UCSD-AML1 (cell line): ENCODE data around the gene PDE3B.
"Not testable (repeated sequence)": the region's sequence is repeated elsewhere in the genome, so short reads cannot be mapped to it uniquely, and the experiment has no call there.

Experiments used
- DNase-seq: peaks from one replicate; lab custom pipeline; 2025; ENCODE audit not compliant: unreplicated experiment; lab: John Stamatoyannopoulos, UW

The PDE3B gene

GRCh38 chr11:14643697-14644225 is at the start of gene PDE3B:
PDE3B (plus strand) TSS chr11:14643804; CDS start chr11:14644076, 272 bp downstream.
- peak; percentile 81 for DNase-seq

GRCh38 chr11:14595261-14595660 is 48.3 kb upstream of the PDE3B start:
- not testable (repeated sequence) for DNase-seq

GRCh38 chr11:14607713-14608112 is 35.9 kb upstream of the PDE3B start:
- DNase-seq: no peak

GRCh38 chr11:14609902-14610301 is 33.7 kb upstream of the PDE3B start:
- no peak for DNase-seq

- no peak for DNase-seq
Measured at GRCh38 chr11:14611939-14612338, 31.7 kb upstream of the PDE3B start.

- DNase-seq: no peak
Measured at GRCh38 chr11:14612694-14613093, 30.9 kb upstream of the PDE3B start.

- DNase-seq: no peak
Measured at GRCh38 chr11:14614091-14614622, 29.4 kb upstream of the PDE3B start.

- no peak for DNase-seq
Measured at GRCh38 chr11:14617241-14618027, 26.2 kb upstream of the PDE3B start.

- no peak for DNase-seq
Measured at GRCh38 chr11:14618060-14618459, 25.5 kb upstream of the PDE3B start.

GRCh38 chr11:14619603-14620531 is 23.7 kb upstream of the PDE3B start:
- no peak for DNase-seq

- DNase-seq: no peak
Measured at GRCh38 chr11:14622223-14622954, 21.2 kb upstream of the PDE3B start.

- DNase-seq: no peak
Measured at GRCh38 chr11:14623036-14623435, 20.6 kb upstream of the PDE3B start.

- DNase-seq: no peak
Measured at GRCh38 chr11:14625586-14626205, 17.9 kb upstream of the PDE3B start.

GRCh38 chr11:14626650-14627049 is 17.0 kb upstream of the PDE3B start:
- DNase-seq: no peak

- not testable (repeated sequence) for DNase-seq
Measured at GRCh38 chr11:14633506-14634224, 9.9 kb upstream of the PDE3B start.

- DNase-seq: no peak
Measured at GRCh38 chr11:14634813-14635212, 8.8 kb upstream of the PDE3B start.

- DNase-seq: no peak
Measured at GRCh38 chr11:14635546-14635945, 8.1 kb upstream of the PDE3B start.

GRCh38 chr11:14636119-14636518 is 7.5 kb upstream of the PDE3B start:
- no peak for DNase-seq

- DNase-seq: no peak
Measured at GRCh38 chr11:14637868-14638409, 5.7 kb upstream of the PDE3B start.
